GM18517 (cell line): ENCODE results near the gene MARF1.
"Not testable (repeated sequence)": the region's sequence is repeated elsewhere in the genome, so short reads cannot be mapped to it uniquely, and the experiment has no call there.

Experiments used
- ATAC-seq: cut with Tn5 transposase; IDR thresholded peaks from one replicate; pipeline ENCODE4 v1.9.1; 2021; ENCODE audit warnings: mild to moderate bottlenecking, moderate library complexity; ENCODE audit not compliant: unreplicated experiment

MARF1 gene

DNA sequence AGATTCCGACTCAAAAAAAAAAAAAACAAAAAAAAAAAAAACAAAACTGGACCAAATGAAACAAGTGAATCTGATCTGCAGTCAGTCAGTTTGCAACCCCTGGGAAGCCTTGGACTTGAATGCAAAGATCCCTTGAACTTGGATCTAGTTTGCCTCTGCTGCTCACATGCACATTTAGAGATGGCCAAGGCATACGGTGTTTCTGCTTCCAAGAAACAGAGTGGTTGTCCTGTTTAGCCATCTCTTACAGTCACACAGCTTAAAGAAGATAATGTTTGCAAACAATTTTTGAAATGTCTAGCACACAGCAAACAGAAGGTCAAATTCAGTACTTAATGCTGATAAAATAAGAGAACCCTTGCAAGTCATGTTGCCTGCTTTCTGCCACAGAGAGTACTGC, 11.6 kb upstream of the MARF1 start:
- no peak for ATAC-seq

DNA sequence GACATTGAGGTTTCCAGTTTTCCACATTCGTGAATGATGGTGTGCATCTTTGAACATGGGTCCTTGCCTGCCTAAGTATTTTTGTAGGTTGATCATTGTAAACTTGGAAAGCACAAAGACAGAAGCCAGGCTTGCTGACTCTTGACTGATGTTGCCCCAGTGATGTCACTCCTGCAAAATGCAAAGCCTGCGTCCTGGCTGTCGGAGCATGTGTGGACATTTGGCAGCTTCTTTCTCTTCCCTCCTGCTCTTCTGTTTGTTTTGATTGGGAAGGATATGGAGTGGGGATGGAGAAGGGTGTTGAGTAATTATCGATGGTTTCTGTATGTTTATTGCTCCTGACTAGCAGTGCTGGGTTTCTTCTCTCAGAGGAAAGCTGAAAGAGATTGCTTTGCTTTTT, 10.3 kb upstream of the MARF1 start:
- ATAC-seq, result no peak

- ATAC-seq, result no peak
Observed at GRCh38 chr16:15652293-15653001, 9.5 kb upstream of the MARF1 start.

DNA sequence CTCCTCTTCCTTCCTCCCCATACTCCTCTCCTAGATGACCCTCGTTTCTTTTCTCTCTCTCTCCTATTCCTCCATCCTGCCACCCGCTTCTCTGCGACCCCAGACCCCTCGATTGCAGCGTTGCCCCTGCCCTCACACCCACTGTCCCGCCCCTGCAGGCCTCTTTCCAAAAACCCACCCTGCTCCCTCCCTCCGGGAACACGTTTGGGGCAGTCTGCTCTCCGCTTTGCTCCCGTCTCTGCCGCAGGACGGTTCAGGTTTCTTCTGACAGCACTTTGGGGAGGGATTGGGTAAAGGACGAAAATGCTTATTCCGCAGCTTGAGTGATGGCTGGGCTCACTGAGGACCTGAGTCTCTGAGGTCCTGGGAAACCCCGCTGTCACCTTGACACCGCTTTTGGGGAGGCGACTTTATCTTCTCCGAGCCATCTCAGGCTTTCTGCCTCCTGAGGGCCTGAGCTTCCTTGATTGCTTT, 7.8 kb upstream of the MARF1 start:
- no peak for ATAC-seq

- peak; percentile 49 for ATAC-seq
Observed at GRCh38 chr16:15650019-15650697, 7.2 kb upstream of the MARF1 start, which contains the start of gene NDE1. TSS of gene NDE1 (plus strand) at chr16:15650245. CDS start at chr16:15664779, 14,534 bp downstream.

DNA sequence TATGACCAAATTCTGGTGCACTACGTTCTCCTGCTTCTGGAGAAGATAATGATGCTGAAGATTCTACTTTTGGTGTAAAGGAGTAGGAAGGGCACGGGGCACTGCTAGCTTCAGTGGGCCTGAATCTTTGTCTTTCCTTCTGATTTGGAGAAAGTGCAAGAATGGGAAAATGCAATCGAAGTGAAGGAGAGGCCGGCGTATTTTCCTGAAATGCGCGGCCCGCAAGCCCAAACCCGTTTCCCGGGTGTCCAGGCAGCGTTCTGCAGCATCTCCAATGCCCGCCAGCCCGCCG, 6.7 kb upstream of the MARF1 start:
- peak; percentile 2 for ATAC-seq

- not testable (repeated sequence) for ATAC-seq
Observed at GRCh38 chr16:15649311-15649710, 6.4 kb upstream of the MARF1 start.

- no peak for ATAC-seq
Observed at GRCh38 chr16:15648135-15648730, 5.3 kb upstream of the MARF1 start.

DNA sequence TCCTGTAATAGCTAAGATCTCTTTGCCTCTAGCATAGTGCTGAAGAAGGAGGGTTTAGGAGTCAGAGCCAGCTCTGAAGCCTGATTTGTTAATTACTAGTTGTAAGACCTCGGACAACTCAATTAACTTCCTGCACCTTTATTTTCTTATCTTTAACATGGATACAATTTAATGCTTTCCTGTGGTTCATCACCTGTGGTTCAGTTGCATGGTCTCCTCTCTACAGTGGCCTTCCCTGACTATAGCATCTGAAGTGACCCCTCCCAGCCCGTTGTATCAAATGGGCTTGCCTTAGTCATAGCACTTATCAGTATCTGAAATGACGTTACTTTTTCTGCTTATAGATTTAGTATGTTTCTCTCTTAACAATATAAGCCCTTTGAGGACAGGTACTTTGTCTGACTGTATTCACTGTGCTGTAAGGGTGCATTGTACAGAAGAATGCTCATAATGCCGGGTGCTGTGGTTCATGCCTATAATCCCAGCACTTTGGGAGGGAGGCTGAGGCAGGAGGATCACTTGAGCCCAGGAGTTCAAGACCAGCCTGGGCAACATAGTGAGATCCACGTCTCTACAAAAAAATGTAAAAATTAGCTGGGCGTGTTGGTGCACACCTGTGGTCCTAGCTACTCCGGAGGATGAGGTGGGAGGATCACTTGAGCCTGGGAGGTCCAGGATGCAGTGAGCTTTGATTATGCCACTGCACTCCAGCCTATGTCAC, 4.5 kb upstream of the MARF1 start:
- no peak for ATAC-seq

- ATAC-seq, result not testable (repeated sequence)
Observed at GRCh38 chr16:15646557-15647293, 3.8 kb upstream of the MARF1 start.

DNA sequence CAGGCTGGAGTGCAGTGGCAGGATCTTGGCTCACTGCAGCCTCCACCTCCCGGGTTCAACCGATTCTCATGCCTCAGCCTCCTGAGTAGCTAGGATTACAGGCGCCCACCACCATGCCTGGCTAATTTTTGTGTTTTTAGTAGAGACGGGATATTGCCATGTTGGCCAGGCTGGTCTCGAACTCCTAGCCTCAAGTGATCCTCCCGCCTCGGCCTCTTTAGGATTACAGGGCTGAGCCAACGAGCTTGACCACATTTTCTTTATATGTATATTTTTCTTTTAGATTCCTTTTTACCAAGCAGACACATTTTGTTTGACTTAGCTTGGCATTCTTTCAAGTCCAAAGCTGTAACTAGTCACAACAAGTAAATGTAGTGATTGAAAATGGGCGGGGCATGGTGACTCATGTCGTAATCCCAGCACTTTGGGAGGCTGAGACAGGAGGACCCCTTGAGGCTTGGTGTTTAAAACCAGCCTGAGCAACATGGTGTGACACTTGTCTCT, 2.1 kb upstream of the MARF1 start:
- not testable (repeated sequence) for ATAC-seq

DNA sequence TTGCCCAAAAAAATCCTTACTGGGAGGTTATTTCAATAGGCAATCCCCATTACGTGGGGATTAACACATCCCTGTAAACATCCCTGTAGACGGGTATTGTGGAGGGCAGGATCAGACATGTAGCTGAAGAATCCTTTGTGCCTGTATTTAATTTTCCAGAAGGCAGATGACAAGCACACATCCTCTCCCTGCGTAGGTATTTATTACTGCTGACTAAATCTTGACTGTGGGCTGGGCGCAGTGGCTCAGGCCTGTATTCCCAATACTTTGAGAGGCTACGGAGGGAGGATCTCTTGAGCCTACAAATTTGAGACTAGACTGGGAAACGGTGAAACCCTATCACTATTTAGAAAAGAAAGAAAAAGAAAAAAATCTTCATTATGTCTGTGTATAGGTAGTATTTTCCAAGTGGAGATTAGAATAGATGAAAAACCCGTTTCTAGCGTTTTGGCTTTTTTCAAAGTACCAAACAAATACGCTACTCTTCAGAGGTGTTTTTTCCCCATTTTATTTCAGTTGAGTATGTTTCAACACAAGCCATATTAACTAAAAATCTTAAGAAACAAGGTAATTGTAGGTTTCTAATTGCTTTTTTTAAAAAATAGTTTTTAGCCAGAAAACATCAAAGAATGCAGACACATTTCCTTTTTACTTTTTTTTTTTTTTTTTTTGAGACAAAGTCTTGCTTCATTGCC, 1.5 kb upstream of the MARF1 start:
- ATAC-seq, result no peak

DNA sequence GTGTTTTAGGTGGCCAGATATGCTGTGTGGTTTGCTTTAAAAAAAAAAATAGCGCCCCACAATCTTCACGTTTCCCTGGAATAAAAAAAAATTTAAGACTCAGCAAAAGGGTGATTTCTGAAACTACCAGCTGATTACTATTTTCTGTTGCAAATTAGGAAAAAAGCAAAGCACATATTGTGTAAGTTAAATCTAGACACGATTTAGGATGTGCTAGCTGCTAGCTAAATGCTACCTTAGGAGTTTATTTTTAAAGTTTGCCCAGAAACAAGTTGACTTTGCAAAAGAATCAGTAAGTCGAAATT, 944 bp upstream of the MARF1 start:
- ATAC-seq, result no peak

DNA sequence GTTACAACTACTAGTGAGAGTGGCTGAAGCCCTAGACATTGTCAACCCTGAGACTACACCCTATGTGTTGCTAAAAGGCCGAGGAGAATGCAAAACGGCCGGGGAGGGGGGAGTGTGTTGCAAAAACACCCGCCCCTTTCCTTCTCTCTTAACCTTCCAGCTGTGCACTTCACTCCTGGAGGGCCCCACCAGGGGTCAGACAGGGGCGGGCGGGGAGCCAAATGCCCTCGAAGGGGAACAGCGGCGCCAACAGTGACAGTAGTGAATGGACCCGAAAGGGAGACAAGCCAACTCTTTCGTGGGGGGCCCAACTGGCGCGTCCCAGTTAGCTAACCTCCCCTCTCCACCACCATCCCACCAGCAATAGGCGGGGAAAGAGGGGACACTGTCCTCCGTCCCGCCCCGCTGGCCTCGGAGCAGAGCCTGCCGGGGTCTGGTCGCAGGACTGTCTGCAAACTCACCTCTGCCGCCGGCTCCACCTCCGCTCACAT, 352 bp downstream of the MARF1 start:
- peak; percentile 43 for ATAC-seq

DNA sequence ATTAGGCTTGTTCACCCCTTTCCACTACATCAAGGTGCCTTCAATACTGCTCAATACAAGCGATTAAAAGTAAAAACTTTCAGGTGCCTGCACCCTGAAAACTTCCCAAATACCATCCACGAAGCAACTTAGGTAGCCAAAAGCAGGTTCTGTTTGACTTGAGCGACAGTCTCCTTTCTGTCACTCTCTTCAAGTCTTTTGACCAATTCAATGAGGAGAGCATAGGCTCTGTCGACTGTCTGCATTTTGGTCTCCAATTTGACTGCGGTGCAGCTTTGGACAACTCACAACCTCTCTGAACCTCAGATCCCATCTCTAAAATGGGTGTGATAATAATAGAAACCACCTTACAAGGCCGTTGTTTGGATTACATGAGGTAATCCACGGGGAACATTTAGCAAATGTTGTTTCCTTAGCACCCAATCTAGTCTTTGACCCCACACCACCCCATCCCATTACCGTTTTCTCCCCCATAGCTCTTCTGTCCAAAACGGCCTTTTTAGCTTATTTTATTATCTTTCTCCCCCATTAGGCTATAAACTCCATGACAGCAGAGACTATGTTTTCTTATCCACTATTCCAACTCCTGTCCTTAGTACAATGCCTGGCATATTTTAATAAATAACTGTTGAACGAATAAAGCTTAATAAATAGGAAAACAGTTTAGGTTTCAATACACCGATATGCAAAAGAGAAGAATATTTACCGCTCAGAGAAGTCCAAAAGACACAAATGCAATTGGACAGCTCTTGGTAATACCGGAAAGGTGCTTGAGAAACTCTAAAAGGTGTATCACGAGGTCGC, 999 bp downstream of the MARF1 start:
- no peak for ATAC-seq

DNA sequence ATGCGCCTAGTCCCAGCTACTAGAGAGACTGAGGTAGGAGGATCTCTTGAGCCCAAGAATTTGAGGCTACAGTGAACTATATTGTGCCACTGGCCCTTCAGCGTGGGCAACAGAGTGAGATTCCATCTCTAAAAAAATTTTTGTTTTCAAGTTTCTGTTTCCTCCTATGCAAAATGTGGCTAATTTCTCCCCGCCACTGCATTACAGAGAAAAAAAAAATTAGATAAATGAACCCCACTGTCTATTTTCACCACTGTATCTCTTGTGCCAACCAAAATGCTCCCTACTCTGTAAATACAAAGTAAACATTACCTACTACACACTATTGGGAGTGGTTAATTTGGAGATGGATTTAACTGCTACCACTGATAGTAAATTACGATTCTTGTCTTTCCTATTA, 2.0 kb downstream of the MARF1 start:
- ATAC-seq, result no peak

GRCh38 chr16:15639061-15639568, 3.8 kb downstream of the MARF1 start:
- no peak for ATAC-seq

- no peak for ATAC-seq
Observed at GRCh38 chr16:15636392-15636873, 6.5 kb downstream of the MARF1 start.

- no peak for ATAC-seq
Observed at GRCh38 chr16:15635926-15636325, 7.0 kb downstream of the MARF1 start.
